VCaP (cell line): ENCODE results near the gene SMG9.

ENCODE experiments used
- H3K27ac ChIP-seq: fragments of 450-650 bp; 2 replicates; pipeline ENCODE4 v1.5.1; 2017
- TF ChIP-seq, protein P1 (sequence below): fragments of 450-650 bp; conservative IDR thresholded peaks from 2 replicates; pipeline ENCODE4 v1.5.1; 2017; ENCODE audit warnings: mild to moderate bottlenecking, moderate library complexity

The SMG9 gene, protein sequence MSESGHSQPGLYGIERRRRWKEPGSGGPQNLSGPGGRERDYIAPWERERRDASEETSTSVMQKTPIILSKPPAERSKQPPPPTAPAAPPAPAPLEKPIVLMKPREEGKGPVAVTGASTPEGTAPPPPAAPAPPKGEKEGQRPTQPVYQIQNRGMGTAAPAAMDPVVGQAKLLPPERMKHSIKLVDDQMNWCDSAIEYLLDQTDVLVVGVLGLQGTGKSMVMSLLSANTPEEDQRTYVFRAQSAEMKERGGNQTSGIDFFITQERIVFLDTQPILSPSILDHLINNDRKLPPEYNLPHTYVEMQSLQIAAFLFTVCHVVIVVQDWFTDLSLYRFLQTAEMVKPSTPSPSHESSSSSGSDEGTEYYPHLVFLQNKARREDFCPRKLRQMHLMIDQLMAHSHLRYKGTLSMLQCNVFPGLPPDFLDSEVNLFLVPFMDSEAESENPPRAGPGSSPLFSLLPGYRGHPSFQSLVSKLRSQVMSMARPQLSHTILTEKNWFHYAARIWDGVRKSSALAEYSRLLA

DNA sequence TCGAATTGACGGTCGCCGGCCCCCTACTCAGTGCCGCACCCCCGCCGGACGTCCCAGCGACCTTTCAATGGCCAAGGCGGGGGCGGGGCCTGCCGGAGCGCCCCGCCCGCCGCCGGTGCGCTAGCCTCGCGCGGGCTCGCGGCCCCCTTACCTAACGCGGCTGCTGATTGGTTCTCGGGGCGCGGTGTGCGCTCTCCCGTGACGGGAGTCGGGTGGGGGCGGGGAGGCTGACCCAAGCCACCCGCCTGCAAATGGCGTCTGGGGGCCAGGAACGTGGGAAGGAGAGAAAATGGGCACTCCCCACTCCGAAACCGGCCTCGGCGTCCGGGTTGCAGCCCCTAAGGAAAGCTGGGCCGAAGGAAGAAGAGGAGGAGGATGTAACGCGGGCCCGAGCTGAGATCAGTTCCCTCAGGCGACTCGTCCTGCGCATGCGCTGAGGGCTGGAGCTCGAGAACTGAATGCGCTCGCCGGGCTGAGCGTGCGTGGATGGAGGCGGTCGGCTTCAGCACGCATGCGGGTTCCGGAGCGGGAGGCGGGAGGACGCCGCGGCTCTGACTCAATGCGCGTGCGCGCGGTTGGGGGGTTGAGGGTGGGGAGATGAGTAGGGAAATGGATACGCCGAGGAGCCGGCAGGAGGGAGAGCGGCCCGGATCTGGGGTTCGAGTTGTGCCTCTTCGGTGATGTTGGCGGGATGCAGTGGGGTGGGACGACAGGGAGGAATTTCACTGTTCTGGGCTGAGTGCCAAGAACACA is at the start of gene SMG9:
TSS of gene SMG9 (minus strand) at position 460 of the 753 bp plus-strand sequence. CDS start 4,221 bp downstream, outside the sequence.
- H3K27ac ChIP-seq: peak within 1 kb of the TSS; percentile 99
- TF ChIP-seq, protein P1, sequence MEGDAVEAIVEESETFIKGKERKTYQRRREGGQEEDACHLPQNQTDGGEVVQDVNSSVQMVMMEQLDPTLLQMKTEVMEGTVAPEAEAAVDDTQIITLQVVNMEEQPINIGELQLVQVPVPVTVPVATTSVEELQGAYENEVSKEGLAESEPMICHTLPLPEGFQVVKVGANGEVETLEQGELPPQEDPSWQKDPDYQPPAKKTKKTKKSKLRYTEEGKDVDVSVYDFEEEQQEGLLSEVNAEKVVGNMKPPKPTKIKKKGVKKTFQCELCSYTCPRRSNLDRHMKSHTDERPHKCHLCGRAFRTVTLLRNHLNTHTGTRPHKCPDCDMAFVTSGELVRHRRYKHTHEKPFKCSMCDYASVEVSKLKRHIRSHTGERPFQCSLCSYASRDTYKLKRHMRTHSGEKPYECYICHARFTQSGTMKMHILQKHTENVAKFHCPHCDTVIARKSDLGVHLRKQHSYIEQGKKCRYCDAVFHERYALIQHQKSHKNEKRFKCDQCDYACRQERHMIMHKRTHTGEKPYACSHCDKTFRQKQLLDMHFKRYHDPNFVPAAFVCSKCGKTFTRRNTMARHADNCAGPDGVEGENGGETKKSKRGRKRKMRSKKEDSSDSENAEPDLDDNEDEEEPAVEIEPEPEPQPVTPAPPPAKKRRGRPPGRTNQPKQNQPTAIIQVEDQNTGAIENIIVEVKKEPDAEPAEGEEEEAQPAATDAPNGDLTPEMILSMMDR: no peak

DNA sequence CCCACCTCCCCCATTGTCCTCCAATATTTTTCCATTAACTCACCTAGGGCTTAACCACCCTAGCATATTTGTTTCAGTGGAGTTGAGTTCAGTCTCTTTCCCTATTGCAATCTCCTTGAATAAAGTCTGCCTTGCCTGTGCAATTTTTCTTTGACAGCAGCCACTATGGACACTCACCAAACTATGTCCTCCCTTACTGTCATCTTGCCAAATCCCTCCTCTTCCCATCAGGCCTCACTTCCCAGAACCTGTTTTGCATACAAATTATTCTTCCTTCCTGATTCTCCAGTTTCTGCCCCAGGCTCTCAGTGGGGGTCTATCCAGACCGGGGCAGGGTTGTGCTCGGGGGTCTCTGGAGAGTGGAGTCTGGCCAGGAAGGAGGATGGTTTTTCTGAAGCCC is 49.7 kb upstream of the SMG9 start:
- TF ChIP-seq, protein P1: no peak
- H3K27ac ChIP-seq: no peak overlapping the region

DNA sequence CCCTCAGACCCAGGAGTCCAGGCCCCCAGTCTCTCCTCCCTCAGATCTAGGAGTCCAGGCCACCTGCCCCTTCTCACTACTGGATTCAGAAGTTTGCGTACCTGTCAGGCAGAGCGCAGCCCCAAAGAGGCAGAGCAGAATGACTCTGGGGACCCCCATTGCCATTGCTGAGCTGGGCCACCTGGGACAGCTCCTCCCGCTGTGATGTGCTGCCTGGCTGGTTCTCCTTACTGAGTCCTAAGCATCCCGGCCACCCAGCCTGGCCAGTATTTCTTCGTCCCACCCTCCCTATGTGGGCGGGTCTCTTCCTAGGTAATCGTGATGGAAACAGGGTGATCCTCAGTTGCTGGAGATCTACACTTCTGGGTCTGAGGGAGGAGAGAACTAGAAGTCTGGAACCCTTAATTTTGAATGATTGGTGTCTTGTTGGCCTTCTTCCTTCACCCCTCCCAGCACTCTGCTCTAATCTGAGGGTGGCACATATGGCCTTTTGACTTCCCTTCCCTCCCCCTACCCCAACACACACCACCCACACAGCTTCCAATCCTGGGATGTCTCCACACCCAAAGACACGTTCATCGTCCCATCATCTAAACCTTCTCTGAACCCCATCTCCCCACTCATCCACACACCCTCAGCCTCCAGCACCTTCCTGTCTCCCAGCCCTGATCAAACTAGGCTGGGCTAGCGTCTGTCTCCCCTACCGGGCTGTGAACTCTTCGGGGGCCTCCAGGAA is 47.6 kb upstream of the SMG9 start, which contains the start of gene LYPD5:
TSS of gene LYPD5 (minus strand) at position 232 of the 736 bp plus-strand sequence. CDS start at position 165, 67 bp downstream.
- no peak within 1 kb of the TSS for H3K27ac ChIP-seq
- TF ChIP-seq, protein P1: no peak

DNA sequence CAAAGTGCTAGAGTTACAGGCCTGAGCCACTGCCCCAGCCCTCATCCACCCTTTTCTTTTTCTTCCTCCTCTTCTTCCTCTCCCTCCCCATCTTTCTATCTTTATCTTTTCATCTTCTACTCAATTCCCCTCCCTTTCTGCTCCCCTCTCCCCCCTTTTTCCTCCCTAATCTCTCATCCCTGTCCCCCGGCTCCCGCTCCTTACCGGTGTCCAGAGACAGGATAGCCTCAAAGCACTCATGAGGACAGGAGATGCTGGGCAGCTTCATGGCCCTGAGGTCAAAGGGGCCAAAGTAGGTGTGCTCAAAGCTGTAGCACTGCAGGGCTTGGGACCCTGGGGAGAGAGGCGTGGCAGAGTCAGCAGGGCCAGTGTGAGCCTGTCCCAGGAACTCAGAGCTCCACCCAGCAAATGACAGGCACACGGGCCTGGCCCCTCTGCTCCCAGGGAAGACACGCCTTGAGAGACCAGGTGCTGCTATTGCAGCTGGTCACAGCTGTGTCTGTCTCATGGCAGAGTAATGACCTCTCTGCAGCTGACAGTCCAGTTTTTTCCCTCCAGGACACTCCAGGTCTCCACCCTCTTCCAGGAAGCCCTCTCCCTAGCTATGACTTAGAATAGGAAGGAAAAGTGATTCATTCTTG is 44.9 kb upstream of the SMG9 start:
- no peak overlapping the region for H3K27ac ChIP-seq
- TF ChIP-seq, protein P1: no peak

DNA sequence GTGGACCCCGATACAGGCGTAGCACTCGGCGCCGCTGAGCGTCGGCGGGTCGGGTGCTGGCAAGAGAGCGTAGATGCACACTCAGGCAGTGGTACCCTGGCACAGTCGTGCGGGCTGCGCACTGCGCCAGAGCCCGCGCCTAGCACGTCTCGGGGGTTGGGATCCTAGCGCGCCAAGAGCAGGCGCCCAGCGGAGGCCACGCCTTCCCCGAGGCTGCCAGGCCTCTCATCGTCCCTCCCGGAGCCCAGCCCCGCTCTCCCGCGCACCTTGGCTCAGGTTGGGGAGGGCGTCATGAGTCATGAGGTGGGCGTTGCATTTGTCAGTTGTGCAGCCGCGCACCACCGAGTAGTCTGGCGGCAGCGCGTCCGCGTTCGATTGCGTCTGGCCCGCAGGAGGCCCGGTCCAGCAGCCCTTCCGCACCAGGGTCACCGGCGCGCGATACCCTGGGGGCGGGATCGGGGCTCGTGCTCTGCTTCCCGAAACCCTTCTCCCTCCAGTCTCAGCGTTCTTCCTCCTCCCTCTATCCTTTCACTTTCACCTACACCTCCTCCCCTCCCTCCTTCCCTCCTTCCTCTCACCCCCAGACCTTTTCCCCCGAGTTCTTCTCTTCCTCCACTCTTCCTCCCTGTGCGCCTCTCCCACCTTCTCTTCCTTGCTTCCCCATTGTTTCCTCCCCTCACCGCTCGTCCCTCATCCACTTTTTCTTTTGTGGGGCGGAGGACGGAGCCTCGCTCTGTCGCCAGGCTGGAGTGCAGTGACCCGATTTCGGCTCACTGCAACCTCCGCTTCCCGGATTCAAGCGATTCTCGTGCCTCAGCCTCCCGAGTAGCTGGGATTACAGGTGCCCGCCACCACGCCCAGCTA is 44.0 kb upstream of the SMG9 start:
- TF ChIP-seq, protein P1: no peak
- peak overlapping the region; percentile 26; the same call in 1 of the 2 replicates for H3K27ac ChIP-seq

DNA sequence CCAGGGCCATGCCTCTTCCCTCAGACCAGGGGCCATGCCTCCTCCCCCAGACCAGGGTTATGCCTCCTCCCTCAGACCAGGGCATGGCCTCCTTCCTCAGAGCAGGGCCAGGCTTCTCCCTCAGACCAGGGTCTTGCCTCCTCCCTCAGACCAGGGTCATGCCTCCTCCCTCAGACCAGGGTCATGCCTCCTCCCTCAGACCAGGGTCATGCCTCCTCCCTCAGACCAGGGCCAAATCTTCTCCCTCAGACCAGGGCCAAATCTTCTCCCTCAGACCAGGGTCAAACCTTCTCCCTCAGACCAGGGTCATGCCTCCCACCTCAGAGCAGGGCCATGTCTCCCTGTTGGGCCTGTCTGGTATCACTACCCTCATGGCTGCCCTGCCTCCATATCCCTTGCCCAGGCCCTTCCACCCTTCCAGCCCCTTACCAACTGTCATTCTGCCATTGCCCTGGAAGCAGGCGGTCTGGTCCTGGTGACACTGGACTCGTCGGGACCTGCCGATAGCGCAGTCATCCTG is 43.3 kb upstream of the SMG9 start:
- TF ChIP-seq, protein P1: no peak
- H3K27ac ChIP-seq: peak overlapping the region; percentile 26; the same call in 1 of the 2 replicates
